ENCODE measurements around the gene LSM14A. TPM values are rescaled to one million over a fixed set of nuclear protein-coding genes. Genes with fewer than 3 reads are reported as not detected.
"Not testable (repeated sequence)": the region's sequence is repeated elsewhere in the genome, so short reads cannot be mapped to it uniquely, and the experiment has no call there.

LSM14A gene
- polyA plus RNA-seq, 1 donor, result 77.2 TPM

DNA sequence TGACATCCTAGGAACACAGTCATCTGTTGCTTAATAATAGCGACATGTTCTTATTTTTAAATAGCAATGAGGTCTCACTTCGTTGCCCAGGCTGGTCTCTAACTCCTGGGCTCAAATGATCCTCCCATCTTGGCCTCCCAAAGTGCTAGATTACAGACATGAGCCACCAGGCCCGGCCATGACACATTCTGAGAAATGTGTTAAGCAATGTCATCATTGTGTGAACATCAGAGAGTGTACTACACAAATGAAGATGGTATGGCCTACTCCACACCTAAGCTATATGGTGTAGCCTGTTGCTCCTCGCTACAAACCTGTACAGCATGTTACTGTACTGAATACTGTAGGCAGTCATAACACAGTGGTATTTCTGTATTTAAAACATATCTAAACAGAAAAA lies 57.4 kb downstream of the LSM14A start:
- DNase-seq (ENCODE audit: low read depth), result no peak

DNA sequence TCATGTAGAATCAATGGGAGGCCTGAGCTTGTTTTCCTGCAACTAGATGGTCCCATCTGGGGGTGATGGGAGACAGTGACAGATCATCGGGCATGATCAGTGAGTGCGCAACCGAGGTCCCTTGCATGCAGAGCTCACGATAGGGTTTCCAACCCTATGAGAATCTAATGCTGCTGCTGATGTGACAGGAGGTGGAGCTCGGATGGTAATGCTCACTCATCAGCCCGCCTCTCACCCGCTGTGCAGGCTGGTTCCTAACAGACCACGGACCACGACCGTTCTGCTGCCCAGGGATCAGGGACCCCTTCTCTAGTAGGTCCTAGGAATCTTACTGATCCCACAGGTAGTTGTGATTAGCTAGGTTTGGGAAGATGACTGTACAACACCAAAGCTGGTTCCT lies 58.5 kb downstream of the LSM14A start:
- DNase-seq (ENCODE audit: low read depth), result no peak

DNA sequence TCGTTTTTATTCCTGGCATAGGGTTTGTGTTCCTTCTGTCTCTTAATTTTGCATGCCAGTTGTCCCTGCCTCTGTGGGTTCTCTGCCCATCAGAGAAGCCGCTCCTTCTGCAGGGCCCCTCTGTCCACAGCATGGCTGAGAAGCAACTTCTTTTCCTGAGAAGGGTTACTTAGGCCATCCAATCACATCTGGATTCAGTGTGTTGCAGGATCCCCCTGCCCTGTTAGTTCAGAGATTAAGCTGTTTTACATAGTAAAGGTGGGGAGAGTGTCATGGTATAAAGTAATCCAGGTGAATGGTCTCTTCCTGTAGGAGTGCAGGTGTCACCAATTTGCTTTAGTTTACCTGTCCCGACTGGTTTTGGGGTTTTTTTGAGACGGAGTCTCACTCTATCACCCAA lies 59.1 kb downstream of the LSM14A start:
- no peak for DNase-seq (ENCODE audit: low read depth)

- no peak for DNase-seq (ENCODE audit: low read depth)
These were observed 60.5 kb downstream of the LSM14A start for GRCh38 chr19:34232566-34233481.

DNA sequence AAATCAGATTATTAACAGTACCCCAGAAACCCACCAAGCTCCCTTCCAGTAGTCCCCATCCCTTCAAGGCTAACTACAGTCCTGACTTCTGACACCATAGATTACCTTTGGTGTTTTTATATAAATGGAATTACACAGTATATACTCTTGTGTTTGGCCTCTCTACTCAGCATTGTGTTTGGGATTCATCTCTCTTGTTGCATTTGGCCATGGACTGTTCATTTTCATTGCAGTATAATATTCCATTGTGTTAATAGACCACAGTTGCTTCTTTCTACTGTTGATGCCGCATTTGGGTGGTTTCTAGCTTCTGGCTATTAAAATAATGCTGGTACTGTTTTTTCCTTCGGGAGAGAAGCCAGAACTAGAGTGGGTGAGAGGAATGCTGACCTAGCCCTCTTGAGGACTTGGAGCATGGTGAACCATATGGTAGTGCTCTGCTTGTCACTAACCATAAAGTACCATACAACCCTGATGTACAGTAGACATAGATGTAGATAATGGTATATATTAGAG lies 63.2 kb downstream of the LSM14A start:
- no peak for DNase-seq (ENCODE audit: low read depth)

DNA sequence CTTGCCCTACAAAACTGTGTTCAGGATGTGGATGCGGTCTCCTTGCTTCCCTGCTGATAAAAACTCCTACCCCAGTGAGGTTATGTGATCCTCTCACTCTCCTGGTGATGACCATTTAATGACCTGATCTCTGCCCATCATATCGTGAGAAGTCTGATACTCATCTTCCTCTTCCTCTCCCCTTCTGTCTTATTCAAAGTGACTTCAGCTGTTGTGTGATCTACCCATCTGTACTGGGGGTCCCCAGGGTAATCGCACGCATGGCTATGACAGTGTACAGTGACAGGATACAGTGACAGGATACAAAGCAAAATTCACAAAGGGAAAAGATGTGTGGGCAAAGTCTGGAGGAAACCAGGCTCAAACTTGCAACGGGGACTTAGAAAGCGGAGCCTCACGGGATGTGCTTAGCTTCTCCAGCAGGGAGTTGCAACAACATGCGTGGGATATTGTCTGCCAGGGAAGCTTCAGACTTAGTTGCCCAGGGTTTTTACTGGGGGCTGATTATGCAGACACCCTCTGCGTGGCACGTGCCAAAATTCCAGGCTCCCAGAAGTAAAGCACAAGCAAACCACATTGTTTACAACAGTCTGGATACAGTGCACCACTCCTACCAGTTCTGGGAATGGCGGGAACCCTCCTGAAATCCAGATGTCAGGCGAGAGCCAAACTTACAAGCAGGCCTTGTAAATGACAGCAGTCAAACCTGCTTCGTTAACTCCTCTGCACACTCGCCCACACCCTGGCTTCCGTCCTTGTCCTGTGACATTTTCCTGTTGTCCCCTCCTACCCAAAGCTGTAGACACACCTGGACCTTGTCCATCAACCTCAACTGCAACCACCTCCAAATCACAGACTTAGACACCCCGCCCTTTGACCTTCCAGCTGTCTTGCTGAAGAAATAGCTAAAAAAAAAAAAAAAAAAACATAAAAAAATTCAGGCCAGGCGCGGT lies 64.0 kb downstream of the LSM14A start:
- no peak for DNase-seq (ENCODE audit: low read depth)

DNA sequence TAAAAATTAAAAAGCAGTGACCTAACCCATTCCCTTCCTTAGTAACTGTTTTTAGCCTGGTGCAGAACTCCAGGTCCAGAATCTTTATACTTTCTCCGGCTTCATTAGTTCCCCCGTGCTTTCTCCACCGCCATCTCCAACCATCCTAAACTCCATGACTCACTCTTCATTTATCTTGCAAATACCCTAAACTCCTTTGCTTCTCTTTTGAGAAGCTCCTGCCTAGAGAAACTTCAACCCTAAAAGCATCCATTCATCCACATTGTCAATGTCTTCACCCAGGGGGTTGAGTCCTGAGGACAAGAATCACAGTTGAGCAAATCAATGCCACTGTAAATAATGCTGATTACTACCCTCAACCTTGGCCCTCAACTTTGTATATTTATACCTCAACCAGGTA lies 65.0 kb downstream of the LSM14A start:
- DNase-seq (ENCODE audit: low read depth), result no peak

DNA sequence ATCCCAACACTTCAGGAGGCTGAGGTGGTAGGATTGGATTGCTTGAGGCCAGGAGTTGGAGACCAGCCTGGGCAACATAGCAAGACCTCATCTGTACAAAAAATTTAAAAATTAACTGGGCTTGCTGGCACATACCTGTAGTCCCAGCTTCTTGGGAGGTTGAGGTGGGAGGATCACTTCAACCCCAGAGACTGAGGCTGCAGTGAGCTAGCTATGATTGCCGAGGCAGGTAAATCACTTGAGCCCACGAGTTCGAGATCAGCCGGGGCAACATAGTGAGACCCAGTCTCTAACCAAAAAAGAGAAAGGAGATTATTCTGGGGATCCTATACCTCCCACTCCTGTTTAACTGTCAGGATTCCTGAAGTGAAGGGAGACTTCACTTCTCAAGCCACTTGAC lies 65.6 kb downstream of the LSM14A start:
- no peak for DNase-seq (ENCODE audit: low read depth)

- DNase-seq (ENCODE audit: low read depth), result no peak
These were observed 69.4 kb downstream of the LSM14A start for GRCh38 chr19:34241513-34242337.

GRCh38 chr19:34243138-34243875 lies 71.0 kb downstream of the LSM14A start:
- not testable (repeated sequence) for DNase-seq (ENCODE audit: low read depth)

GRCh38 chr19:34243876-34244578 lies 71.7 kb downstream of the LSM14A start:
- no peak for DNase-seq (ENCODE audit: low read depth)

DNA sequence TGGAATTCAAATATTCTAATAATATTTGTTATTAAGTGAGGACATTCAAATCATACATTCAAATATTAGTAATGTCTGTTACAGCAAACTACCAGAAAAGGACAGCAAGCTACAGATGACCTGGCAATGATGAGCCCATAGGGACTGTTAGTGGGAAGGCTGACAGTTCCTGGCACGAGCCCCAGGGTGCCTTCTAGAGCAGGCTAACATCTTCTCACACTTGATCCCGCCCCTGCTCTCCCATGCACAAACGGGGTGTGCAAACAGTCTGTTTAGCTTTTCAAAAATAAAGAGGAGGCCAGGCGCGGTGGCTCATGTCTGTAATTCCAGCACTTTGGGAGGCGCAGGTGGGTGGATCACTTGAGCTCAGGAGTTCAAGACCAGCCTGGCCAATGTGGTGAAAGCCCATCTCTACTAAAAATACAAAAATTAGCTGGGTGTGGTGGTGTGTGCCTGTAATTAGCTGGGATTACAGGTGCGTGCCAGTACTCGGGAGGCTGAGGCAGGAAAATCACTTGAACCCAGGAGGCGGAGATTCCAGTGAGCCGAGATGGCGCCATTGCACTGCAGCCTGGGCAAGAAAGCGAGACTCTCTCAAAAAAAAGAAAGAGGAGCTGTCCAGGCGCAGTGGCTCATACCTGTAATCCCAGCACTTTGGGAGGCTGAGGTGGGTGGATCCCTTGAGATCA lies 72.5 kb downstream of the LSM14A start:
- no peak for DNase-seq (ENCODE audit: low read depth)

GRCh38 chr19:34246340-34246739 lies 74.0 kb downstream of the LSM14A start:
- no peak for DNase-seq (ENCODE audit: low read depth)

DNA sequence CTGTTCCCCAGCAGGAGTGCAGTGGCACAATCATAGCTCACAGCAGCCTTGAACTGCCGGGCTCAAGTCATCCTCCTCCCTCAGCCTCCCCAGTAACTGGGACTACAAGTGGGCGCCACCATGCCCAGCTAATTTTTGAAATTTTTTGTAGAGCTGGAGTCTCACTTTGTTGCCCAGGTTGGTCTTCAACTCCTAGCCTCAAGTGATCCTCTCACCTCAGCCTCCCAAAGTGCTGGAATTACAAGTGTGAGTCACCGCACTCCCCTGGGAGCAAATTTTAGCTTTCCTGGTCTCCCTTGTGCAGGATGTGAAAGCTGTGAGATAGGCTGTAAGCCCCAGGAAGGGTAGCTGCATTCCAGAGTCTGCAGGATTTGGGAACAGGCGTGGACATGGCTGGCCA lies 76.6 kb downstream of the LSM14A start:
- DNase-seq (ENCODE audit: low read depth), result no peak

- not testable (repeated sequence) for DNase-seq (ENCODE audit: low read depth)
These were observed 80.9 kb downstream of the LSM14A start for GRCh38 chr19:34253167-34253566.

DNA sequence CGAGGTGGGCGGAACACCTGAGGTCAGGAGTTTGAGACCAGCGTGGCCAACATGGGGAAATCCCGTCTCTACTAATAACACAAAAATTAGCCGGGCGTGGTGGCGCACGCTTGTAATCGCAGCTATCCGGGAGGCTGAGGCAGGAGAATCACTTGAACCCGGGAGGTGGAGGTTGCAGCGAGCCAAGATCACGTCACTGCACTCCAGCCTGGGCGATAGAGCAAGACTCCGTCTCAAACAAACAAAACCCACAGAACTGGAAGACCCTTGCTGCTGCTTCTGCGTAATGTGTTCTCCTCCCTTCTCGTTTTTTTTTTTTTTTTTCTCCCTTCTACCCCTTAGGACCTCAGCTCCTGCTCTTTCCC lies 81.4 kb downstream of the LSM14A start:
- not testable (repeated sequence) for DNase-seq (ENCODE audit: low read depth)

- DNase-seq (ENCODE audit: low read depth), result no peak
These were observed 81.9 kb downstream of the LSM14A start, which contains the start of gene GARRE1 for GRCh38 chr19:34254046-34254697. Gene GARRE1 (plus strand): TSS chr19:34254554. CDS start chr19:34300474, 45,920 bp downstream.

GRCh38 chr19:34254698-34255432 lies 82.6 kb downstream of the LSM14A start:
- DNase-seq (ENCODE audit: low read depth), result no peak
